Left lung (tissue), 10 donors: ENCODE results near the gene NOTO. TPM values are rescaled to one million over a fixed set of nuclear protein-coding genes. Genes with fewer than 3 reads are reported as not detected.

Experiments
- ATAC-seq: fragments of 200-7000 bp; cut with Tn5 transposase; one replicate; pipeline ENCODE4 v1.9.1; 2020; ENCODE audit warnings: moderate library complexity
- DNase-seq, 4 donors: peaks; one replicate each; pipeline ENCODE4 v3.0.0-alpha.2; 2013 to 2020
- H3K27ac ChIP-seq, 2 donors: fragments of 200-600 bp; sonication (generic) in 1 of 2; one replicate each; pipeline versions ENCODE4 v1.5.0 to v1.8.0; 2020 to 2021
- H3K27me3 ChIP-seq, 2 donors: fragments of 200-600 bp; sonication (generic) in 1 of 2; one replicate each; pipeline versions ENCODE4 v1.5.0 to v1.8.0; 2020 to 2021
- H3K36me3 ChIP-seq, 2 donors: fragments of 200-600 bp; sonication (generic) in 1 of 2; one replicate each; pipeline versions ENCODE4 v1.5.0 to v1.8.0; 2020 to 2021
- H3K4me1 ChIP-seq, 2 donors: fragments of 200-600 bp; one replicate each; pipeline ENCODE4 v1.8.0; 2021
- H3K4me3 ChIP-seq, 2 donors: fragments of 200-600 bp; sonication (generic) in 1 of 2; one replicate each; pipeline versions ENCODE4 v1.5.0 to v1.8.0; 2020 to 2021; ENCODE audit warnings: mild to moderate bottlenecking in 1 of 2
- H3K9me3 ChIP-seq, 2 donors: fragments of 200-600 bp; sonication (generic) in 1 of 2; one replicate each; pipeline versions ENCODE4 v1.5.0 to v1.8.0; 2020 to 2021
- CTCF ChIP-seq, 2 donors: fragments of 200-600 bp; sonication (generic) in 1 of 2; IDR thresholded peaks; one replicate each; pipeline versions ENCODE4 v1.5.0 to v1.8.0; 2021; ENCODE audit warnings: antibody characterized with exemption in 2 of 2
- intact Hi-C, 2 donors: fragments of 100-400 bp; cut with DNase I; formaldehyde crosslinking; loops; one replicate each; pipeline versions ENCODE4 v1.11.2 to v1.14.2; 2022
- polyA plus RNA-seq, 6 donors: library from polyadenylated mRNA; unstranded; fragments of 120-200 nt; gene quantifications; one replicate each; pipeline ENCODE4 v1.2.1, GENCODE V29; 2013; ENCODE audit not compliant: insufficient read length in 6 of 6
- total RNA-seq, 2 donors: library from RNA; stranded (reverse); fragmentation: NEBNext Ultra II Directional; extraction: Animal tissue kit (Norgen Biotek cat#: 25700); gene quantifications; one replicate each; pipeline ENCODE4 v1.2.1, GENCODE V29; 2021
- donor health status: DM: no; HTN: yes; CAD: no.
- donor health status: DM: no; HTN: no; CAD: no.

NOTO gene
- total and polyA plus RNA-seq, 8 donors = 0.10 to 0.17 (median 0.11) TPM; not detected in 4

DNA sequence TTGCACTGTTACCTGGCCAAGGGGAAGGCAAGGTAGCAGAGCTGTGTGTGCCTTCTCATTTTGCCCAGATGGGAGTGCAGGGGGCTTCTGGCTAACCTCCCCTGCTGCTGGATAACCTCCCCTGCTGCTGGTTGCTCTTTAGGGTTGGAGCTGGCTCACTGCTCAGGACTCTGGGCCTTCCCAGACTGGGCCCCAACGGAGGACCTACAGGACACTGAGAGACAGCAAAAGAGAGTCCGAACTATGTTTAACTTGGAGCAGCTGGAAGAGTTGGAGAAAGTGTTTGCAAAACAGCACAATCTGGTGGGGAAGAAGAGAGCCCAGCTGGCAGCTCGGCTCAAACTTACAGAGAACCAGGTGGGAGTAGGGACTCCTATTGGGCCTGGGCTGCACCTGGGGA lies 5.9 kb downstream of the NOTO start:
- H3K27me3 ChIP-seq = peaks cover 14 to 27% of the 10 kb centered on the region in 2 donors
- TF ChIP-seq CTCF (IDR thresholded peaks at IDR 0.05) = no peak
- no peaks in the 10 kb centered on the region for H3K9me3 ChIP-seq
- no peak overlapping the region for H3K27ac ChIP-seq
- ATAC-seq (no peak), DNase-seq (no peak)
- H3K4me1 ChIP-seq = peaks cover 0 to under 1% of the 10 kb centered on the region in 2 donors
- H3K4me3 ChIP-seq = no peak overlapping the region
- no peaks in the 10 kb centered on the region for H3K36me3 ChIP-seq
- intact Hi-C loops = no loop called here

DNA sequence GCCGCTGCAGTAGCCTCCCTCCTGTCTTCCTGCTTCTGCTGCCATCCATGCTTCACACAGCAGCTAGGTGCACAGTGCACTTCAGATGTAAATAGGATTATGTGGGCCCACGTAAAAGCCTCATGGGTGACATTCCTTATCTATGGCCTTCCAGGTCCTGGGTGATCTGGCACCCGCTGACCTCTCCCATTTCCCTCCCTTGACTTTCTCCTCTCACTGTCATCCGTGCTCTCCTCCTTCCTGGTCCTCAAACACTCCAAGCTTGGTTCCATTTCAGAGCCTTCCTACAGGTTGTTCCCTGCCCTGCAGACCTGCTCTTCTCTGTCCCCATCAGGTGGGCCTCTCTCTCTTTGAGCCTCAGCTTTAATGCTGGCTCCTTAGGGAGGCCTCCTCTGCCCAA lies 7.6 kb downstream of the NOTO start:
- no peak for DNase-seq
- Histone ChIP-seq H3K4me1 (peaks cover 7 to 13% of the 10 kb centered on the region in 2 donors), H3K9me3 (no peaks in the 10 kb centered on the region), H3K27me3 (peaks cover 2 to 10% of the 10 kb centered on the region in 2 donors), H3K36me3 (no peaks in the 10 kb centered on the region), H3K27ac (no peak overlapping the region), H3K4me3 (no peak overlapping the region)
- no peak for TF ChIP-seq CTCF (IDR thresholded peaks at IDR 0.05)
- ATAC-seq = no peak
- intact Hi-C loops = no loop called here

DNA sequence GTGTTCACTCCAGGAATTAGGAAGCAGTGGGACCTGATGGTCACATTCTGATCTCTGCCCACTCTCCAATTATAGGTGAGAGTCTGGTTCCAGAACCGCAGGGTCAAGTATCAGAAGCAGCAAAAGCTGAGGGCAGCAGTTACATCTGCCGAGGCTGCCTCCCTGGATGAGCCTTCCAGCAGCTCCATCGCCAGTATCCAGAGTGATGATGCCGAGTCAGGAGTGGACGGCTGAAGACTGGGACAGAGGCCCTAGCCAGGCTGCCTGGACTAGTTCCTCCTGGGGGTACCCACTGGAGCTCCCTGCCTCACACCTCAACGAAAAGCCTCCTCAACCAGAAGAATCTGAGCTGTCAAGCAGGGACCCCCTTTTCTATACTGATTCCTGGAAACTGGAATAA lies 8.3 kb downstream of the NOTO start:
- H3K27me3 ChIP-seq = peaks cover 0 to 3% of the 10 kb centered on the region in 2 donors
- no peak for TF ChIP-seq CTCF (IDR thresholded peaks at IDR 0.05)
- DNase-seq = no peak
- intact Hi-C loops = no loop called here
- ATAC-seq = no peak
- H3K4me3 ChIP-seq = no peak overlapping the region
- H3K36me3 ChIP-seq = no peaks in the 10 kb centered on the region
- H3K9me3 ChIP-seq = no peaks in the 10 kb centered on the region
- H3K4me1 ChIP-seq = peaks cover 7 to 20% of the 10 kb centered on the region in 2 donors
- no peak overlapping the region for H3K27ac ChIP-seq

GRCh38 chr2:73212098-73212447 lies 9.7 kb downstream of the NOTO start:
- ATAC-seq (no peak), DNase-seq (no peak)
- H3K9me3 ChIP-seq = no peaks in the 10 kb centered on the region
- no peak overlapping the region for H3K27ac ChIP-seq
- H3K4me3 ChIP-seq = no peak overlapping the region
- H3K4me1 ChIP-seq = peaks cover 7 to 21% of the 10 kb centered on the region in 2 donors
- no peaks in the 10 kb centered on the region for H3K36me3 ChIP-seq
- intact Hi-C loops = no loop called here
- TF ChIP-seq CTCF (IDR thresholded peaks at IDR 0.05) = no peak
- no peaks in the 10 kb centered on the region for H3K27me3 ChIP-seq

- Histone ChIP-seq H3K4me3 (no peak overlapping the region), H3K9me3 (no peaks in the 10 kb centered on the region), H3K36me3 (no peaks in the 10 kb centered on the region), H3K4me1 (peaks cover 7 to 21% of the 10 kb centered on the region in 2 donors), H3K27ac (no peak overlapping the region), H3K27me3 (no peaks in the 10 kb centered on the region)
- peak; percentile 82 for ATAC-seq
- intact Hi-C loops = no loop called here
- TF ChIP-seq CTCF (IDR thresholded peaks at IDR 0.05) = peak; percentile 87 to 95
- DNase-seq = peak in 3 of 4 donors; percentile 66 to 88 (median 73)
Measured at GRCh38 chr2:73212448-73213176, 10.2 kb downstream of the NOTO start.
